CD1c-positive myeloid dendritic cell (primary cell): Measurements from ENCODE around the gene MRPS6.

Experiments used
- DNase-seq: peaks from one replicate; pipeline ENCODE4 v3.0.0-alpha.2; 2016; ENCODE audit errors: extremely low spot score

The MRPS6 gene

DNA sequence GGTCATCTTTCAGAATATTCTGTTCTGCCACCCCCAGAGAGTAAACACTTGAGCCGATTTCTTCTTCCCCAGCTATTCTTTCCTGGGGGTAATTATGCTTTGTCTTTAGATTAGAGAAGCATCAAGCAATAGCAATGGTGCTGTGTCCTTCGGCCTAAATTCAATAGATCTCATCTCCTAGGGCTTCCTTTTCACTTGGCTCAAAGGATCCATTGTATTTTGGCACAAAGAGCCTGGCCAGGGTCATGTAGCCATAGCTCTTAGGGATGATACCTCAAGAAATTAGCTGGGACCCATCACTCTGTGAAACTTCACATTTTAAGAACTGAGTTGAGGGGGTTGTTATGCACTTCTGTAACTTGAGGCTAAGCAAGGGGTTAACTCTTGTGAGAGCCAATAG, 27.0 kb downstream of the MRPS6 start:
- no peak for DNase-seq

DNA sequence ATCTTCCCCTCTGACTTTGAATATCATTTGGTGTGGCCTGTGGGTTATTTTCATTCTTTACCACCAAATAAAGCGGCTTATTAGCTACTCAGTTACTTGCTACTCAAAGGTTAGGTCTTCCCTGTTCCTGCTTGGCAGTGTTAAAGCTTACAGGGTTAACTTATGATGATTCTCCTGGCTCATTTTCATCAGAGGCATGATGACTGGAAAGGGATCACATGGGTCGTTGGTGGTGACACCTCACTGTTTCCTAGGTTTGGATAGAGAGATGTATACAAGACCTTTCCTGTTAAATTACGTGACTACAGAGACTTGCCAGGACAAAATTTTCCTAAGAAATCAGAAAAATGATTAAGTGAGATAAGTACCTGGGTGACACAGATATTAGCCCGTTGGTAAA, 27.4 kb downstream of the MRPS6 start:
- no peak for DNase-seq

DNA sequence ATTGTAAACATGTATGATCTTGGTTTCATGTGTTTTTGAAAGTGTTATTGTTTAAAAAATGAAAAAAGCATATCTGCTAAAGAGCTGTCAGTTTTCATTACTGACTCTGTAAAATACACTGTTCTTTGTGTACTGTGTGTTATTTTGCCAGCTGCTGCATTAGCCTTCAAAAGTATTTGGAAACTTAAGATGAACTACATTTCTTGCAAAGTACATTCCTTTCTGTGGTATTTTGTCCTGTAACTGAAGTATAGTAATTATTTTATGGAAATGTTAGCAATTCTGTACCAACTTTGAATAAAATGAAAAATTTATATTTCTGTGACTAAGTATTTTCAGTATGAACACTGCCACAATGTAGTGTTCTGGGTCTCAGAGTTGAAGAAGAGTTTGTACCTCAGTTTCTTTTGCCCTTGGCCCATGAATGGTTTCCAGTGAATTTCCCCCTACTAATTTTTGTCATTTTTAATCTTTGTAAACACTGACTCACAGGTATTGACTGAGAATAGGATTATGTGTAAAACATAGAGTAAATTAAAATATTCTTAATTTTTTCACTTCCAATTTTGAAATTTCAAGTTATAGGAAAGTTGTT, 32.7 kb downstream of the MRPS6 start:
- DNase-seq = no peak

DNA sequence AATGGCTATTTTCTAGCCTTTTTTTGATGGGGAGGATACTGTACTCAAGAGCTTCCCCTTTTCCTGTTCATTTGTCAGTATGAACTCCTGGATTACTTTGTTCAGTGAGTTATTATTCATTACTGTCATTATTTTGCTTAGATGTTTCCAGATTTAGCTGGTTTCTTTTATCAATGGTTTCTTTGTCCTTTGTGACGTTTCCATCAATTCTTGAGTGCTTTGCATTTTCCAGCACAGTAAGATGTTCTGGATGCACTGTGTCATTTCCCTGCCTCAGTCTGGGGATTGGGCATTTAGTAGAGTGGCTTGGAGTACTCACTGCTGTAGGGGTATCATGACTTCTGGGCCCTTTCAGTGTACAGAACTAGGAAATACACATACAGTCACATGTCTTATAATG, 34.2 kb downstream of the MRPS6 start:
- no peak for DNase-seq

DNA sequence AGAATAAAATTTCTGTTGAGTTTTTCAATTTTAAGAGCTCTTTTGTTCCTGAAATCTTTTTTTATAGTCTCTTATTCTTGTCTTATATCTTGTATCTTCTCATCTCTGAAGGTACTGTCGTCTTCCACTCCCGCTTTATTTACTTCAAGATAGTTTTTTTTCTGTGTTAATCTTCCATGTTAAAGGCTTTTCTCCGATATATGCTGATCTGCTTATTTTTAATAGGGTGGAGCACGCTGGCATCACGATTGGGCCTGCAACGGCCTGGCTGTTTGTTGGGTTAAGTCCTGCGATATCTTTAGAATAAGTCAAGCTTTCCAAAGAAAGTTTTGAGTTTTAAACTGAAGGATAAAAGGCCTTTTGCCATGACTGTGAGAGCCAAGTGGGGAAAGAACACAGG, 35.7 kb downstream of the MRPS6 start:
- no peak for DNase-seq

DNA sequence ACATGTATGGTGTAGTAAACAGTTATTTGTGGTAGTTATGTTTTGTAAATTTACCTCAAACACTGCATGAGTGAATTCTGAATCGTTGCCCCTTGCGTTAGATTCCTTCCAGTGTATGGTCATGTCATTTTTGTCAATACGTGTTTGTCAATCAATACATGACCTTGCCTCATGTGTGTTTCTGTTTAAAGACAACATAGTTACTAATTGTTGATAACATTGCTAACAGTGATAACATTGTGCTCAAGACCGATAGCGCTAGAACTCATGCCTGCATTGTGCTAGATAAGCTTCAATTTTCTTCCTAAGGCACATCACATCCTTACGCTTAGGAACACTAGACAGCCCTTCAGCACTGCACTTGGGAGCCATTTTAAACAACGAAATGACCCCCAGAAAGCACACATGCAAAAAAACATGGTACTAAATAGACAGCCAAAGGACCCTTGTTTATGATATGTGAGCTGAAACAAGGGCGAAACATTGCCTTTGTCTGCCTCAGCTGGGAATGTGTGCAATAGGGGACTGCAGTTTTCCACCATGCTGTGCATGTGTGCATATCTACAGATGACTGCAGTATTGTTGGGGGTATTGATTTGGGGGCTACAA, 37.3 kb downstream of the MRPS6 start:
- DNase-seq = no peak

DNA sequence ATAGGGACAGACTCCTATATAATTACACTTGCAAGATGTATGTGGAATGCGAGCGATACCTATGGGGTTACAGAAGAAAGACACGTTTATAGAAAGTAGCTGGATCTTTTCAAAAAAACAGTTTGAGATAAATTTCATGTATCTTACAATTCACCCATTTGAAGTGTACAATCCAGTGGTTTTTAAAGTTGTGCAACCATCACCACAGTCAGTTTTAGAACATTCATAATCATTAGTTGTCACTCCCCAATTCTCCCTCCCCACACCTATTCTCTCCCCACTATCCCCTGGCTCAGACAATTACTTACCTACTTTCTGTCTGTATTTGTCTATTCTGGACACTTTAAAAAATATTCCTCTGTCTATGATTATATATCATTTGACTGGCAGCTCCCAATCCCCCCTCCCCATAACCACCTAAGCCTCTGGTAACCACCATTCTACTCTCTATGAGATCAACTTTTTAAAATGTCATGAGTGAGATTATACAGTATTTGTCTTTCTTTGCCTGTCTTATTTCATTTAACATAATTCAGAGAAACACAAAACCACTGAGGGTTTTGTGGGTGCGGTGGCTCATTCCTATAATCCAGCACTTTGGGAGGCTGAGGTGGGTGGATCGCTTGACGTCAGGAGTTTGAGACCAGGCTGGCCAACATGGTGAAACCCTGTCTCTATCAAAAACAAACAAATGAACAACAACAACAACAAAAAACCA, 39.1 kb downstream of the MRPS6 start:
- DNase-seq = no peak

DNA sequence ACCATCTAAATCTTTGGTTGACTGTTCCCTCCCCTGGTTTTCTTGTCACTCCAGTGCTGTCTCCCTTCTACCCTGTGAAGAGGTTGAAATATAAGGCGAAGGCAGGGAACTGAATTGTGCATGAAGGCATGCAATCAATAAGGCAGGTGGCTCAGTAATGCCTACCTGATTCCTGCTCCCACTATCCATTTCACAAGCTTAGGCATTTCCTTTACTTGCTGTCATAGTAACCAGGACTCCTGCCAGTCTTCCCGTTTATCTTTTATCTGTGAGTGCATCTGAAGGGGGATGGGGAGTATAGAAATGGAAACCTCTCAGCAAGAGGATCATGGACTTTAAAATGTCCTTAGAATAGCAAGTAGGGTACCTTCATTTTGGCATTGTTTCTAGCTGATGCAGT, 40.5 kb downstream of the MRPS6 start:
- no peak for DNase-seq

DNA sequence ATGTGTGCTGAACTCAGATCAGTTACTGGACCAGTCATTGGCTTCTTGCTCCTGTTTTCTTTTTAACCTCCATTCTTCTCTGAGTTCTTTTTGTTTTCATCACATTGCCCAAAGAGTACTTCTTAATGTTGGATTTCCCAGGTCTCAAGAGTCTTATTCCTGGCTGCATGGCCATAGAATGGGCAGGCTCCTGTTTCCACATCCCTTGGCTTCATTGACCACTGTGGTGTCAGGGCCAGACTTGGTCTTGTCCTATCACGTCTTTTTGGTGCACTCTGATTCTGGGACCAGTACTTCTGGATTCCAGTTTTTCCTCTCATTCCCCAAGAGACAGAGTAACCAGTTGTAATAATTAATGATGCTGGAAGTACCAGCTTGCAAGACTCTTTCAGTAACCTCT, 41.8 kb downstream of the MRPS6 start:
- no peak for DNase-seq

DNA sequence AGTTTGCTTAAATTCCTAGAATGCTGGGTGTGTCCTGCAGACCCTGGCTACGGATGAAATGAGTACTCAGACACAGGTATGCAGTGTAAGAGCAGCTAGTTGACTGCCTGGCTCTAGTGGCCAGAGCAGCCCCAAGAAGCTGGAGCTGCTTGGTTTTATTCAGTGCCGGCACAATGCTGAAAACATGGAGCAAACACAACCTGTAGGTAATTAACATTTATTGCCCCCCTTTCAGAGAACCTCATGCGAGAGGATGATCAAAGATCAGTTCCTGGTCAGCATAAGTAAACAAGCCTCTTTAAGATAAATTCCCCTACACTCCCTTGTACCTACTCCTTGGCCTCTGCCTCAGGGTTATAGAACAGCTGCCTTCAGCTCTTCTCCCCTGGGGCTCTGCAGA, 43.2 kb downstream of the MRPS6 start:
- no peak for DNase-seq

DNA sequence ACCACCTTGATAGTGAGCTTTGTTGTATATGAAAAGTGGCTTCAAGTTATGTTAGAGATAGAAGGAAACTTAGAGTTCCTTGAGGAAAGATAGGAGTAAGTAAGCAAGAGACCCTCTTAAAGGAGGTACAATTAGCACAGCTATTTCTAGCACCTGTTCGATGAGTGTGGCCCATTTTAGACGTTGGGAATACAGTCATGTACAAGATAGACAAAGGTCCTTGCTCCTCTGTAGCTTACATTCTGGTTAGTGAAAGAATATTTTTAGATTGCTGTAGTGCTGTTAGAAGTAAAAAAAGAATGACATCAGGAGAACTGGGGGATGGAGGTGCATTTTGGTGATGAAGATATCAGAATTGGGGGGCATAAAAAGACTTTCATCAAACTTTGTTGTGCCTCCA, 47.5 kb downstream of the MRPS6 start:
- DNase-seq = no peak

DNA sequence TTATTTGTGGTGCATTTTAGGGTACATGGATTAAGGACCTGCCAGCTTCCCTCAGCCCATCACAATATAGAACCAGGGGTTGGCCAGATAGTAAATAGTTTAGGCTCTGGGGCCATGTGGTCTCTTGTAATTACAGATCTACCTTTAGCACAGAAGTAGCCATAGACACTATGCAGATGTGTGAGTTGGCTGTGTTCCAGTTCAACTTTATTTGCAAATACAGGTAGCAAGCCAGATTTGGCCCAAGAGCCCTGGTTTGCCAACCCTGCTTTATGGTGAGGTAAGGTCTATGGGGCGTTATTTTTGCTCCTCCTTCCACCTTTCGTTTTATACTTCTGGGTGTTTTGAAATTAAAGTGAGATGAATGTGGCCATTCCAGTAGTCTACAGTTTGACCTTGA, 48.7 kb downstream of the MRPS6 start:
- DNase-seq = no peak

DNA sequence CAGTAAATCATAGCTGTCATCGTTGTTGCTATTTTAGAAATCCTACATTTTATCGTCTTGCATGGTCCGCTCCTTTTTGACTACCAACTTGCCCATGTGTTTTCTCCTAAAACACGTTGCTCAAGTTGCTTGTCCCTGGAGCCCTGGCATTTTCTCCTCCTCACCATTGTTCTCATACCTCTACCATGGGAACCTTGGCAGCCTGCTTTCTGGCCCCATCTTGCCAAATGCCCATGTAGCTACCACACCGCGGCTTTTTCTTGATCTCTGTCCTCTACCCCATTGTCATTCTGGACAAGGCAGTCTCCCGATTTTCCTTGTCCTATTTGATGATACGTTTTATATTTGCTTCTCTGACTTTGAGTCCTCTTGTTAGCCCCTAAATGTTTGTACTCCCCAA, 50.2 kb downstream of the MRPS6 start:
- DNase-seq = no peak

DNA sequence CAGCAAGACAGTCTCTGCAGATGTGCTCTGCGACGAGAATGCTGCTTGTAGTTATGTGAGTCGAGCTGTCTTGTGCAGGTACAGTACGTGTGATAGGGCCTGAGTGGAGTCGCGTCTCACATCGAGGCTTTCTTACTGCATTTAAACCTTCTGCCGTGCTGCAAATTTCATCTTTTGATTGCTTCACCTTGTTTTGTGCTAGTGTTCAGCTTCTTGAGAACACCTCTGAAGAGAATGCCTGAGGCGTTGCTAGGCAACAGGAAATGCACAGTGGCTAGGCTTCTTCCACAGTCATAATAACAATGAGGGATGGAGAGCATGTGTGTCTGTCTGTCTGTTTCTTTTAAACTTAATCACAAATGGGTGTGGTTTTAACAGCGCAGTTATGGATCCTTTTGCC, 52.9 kb downstream of the MRPS6 start:
- peak; percentile 20 for DNase-seq

DNA sequence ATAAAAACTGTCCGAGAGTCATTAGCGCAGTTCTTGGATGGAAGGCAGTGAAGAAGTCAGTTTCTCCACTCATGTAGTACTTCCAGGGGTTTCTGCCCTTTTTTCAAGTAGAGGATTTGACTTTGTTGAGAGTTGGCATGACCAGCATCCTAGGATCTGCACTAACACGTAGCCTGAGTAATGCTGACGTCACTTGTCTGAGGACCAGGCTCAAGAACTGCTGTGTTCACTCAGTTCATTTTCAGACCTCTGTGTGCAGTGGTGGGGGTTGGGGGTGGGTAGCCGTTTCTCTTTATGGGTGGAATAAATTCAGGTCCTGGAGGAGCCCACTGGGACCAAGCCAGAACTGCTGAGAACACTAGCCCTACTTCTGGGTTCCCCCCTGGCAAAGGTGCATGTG, 53.3 kb downstream of the MRPS6 start:
- no peak for DNase-seq

DNA sequence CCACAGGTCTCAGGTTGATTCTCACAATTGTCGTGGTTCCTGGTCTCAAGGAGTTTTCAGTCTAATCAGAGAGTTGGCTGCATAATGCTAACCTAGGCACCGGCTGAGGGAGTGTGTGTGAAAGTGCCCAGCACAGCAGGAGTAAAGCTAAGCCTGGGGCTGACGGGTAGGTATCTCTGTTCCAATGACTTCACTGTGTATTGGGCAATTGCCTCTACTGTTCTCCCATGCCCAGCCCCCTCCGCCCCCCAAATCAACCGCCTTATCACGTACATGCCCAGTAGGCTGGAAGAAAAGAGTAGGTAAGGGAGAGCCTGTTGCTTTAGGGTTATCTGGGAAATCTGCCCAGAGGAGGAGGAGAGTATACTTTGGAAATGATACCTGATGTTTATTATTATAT, 54.7 kb downstream of the MRPS6 start:
- DNase-seq = no peak

DNA sequence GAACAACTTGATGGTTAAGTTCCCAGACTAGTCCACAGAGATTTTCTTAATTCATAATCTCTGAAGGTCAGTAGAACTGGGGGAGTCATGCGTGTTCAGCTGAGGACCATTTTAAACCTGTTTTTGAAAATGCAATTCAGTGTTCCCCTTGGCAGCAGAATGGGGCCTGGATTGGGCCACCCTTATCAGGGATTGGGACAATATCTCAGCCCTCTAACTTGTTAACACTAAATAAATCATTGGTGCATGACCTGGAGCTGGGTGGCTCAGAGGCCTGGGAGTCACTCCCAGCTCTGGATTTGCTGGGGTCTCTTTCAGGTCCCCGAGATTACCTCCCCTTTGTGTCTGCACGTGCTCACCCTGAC, 55.3 kb downstream of the MRPS6 start:
- DNase-seq = no peak

DNA sequence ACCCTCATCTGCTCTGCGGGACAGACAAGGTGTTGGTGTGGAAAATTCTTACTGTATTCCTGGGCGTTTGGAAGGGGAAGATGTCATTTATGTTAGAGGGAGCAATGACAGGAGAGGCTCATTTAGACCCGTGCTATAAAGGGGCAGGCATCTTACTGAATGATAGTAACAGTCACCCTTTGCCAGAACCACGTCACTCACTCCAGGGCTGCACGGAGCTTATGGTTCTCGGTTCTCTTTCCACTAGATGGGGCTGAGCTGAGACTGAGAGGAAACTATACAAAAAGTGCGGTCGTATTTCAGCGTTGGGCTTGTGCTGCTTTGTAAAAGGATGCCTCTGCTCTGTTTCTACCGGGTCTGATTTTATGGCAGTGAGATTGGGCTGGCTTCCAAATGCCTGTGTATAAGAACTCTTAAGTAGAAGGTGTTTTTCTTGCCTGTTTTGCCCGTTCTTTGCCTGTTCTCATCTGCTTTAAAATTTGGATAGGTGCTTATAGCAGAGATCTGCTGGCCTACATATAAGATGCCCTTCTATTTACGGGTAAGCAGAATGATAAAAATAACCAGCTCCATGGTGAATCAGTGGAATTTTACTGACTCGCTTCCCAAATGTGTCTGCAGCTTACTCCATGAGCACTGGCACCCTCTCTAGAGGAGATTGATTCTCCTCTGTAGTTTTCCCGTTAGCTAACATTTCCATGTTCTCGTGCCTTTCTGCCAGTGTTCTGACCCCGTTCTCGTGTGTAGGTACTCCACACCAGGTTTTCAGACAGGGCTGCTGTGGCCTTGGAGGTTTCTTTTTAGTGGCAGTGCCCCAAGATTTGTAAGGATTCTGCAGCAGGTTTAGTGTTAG, 55.9 kb downstream of the MRPS6 start:
- peak; percentile 33 for DNase-seq

DNA sequence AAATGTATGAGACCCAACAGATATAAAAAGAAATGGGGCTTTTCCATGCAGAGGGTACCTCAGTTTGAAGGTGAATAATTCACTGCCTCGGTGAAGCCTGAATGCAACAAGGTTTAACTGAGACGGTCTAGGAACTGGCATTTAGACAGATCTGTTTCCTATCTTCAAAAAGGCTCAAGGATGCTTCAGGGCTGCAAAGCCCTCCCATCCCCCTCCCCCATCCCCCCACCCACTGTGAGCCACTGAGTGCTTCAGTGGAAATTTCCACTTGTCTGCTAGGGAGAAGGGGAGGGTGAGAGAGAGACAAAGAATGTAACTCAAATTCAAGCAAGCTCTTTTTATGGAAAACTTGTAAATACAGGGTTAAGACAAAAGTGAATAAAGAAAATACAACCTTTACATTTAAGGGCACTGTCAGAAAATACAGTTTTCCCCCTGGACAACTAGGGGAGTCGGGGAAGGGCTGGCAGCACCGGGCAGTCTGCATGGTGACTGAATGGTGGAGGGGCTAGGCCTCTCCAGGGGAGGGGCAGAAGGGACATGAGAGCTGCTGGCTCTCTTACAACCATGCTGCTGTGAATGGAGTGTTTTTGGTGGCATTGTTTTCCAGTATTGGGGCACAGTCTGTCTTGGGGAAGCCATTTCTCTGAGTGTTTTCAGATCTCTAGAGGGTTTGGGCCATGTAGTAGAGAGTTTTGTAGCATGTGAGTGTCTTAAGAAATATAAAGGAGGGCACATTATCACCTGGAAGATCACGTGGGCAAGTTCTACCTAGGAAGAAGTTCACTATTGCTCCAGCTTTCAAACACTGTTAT, 56.7 kb downstream of the MRPS6 start:
- DNase-seq = no peak

DNA sequence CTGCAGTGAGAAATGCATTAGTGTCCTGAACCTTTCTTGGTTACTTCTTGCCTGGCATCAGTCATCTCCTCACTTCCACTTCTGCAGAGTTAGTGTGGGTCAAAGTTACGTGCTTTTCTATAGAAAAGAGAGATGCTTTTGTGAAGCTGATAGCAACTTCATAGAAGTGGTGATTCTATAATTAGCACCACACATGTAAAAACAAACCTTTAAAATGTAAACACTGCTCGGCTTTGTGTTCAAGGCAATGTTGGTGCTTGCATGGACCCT, 57.3 kb downstream of the MRPS6 start:
- DNase-seq = no peak

DNA sequence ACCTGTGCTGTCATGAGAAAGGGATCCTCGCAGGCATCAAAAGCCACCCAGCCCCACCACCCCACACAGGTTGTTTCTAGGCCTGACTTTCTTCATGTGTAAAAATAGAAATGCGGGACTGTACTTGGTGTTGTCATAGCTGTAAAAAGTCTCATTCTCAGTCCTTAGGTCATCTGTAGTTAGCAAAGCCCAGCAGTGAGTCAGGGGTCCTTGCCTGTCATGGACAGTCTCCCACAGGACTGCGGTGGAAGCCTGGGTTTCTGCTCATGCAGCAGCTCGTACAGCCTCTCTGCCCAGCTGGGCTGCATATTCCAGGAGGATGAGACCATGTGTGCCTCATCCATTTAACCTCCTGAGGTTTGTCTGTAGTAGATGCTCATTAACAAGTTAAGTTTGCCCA, 58.2 kb downstream of the MRPS6 start:
- no peak for DNase-seq

DNA sequence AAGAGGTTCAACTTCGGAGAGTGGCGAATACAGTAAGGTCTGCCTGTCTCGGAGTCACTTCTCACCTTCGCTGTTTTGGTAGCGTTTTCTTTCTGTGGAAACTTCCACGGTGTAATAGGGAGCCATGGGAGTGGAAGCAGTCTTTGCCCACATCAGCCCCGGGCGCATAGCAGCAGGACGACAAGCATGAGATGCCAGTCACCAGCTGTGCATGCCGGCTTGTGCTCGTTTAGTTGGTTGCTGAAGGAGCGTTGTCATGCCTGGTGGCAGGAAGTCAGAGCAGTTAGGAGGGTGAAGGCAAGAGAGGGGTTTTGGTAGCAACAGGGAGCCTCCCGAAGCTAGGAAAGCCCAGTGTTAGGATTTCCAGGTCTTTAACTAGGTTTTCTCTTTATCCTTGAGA, 58.8 kb downstream of the MRPS6 start:
- no peak for DNase-seq
